GM21786 (cell line): ENCODE results near the gene STEAP4.
"Not testable (repeated sequence)": the region's sequence is repeated elsewhere in the genome, so short reads cannot be mapped to it uniquely, and the experiment has no call there.

Experiments used
- ATAC-seq: cut with Tn5 transposase; IDR thresholded peaks from one replicate; pipeline ENCODE4 v1.9.1; 2021; ENCODE audit not compliant: unreplicated experiment

The STEAP4 gene

DNA sequence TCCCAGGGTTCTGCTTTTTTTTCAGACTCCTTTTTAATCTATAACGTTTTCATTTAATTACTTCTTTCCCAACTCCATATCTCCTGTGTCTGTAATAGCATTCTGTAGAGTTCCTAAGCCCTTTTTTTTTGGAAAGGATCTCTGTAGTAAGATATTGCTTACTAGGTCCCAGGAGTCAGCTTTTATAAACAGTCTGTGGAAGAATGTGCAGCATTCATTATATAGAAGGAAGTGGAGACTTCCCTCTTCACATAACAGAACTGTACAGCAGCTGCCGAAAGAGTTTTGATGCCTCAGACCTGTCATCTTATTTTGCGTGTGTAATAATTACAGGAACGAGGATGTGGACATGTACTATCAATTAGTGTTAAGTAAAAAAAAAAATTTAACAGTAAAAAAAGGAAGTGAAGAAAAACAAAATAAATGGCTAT, 7.4 kb upstream of the STEAP4 start:
- ATAC-seq = no peak

DNA sequence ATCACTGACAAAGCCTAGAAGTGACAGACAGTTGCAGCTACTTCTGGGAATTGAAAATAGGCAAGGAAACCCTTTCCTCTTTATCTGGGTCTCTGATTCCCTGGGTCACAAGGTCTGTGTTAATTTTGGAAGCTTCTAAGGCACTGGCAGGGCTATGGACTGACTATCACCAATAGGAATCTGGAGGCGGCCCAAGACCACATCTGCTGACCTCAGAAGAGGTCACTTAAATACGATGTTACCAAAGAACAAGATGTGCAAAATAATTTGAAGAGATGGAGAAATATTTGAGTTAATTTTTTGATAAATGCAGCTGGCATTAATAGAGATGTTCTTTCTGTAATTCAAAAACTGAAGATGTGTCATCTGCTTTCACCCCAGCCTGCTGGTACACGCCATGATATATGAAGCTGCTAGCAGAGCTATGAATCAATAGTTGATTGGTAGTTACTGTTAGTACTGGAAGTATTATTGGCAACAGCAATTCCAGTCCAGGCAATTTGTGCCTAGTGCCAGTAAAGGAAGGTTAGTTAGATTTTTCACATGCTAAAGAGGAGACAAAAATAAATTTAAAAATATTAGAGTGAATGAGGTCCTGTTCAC, 5.5 kb upstream of the STEAP4 start:
- ATAC-seq = no peak

DNA sequence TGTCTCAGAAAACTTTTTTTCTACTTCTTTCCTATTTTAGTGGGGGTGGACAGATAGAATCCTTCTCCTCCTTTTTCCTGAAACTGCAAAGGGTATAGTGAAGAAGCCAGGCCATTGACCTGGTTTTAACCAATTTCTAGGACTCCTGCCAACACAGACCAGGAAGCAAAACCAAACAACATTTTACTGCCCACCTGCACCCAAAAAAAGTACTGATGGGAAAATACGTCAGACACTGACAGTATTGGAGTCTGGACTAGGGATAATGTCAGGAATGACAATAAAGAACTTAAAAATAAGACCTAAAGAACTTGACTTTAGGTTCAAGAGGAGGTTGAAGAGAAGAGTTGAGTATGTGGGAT, 5.0 kb upstream of the STEAP4 start:
- ATAC-seq = no peak

DNA sequence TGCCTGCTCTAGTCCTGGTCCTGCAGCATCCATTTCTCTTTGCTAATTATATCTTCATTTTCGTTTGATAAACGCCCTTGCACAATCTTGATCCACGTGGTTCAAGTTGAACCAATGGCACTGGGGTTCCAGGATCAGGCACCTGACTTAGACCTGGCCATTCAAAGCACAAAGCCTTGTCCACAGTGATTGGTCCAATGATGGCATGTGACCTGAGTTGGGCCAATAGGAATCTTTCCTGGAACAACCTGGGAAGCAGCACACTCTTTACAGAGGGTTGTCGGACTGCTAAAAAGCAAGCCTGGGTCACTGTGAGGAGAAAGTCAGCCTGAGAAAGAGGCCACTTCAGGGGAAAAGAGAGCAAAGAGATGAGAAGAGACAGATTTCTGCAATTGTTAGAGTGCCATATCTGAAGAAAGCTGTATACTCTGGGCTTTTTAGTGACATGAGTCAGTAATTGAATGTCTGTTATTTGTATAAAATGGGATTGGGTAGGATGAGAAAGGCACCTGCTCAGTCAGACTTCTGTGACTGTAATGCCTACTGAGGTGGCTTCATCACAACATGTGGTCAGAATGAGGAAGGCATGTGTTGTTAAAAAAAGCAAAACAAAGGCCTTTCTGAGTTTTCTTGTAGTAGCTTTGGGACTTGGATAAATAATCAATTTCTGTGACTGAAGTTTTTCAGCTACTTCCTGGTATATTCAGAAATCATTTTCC, 4.4 kb upstream of the STEAP4 start:
- no peak for ATAC-seq

DNA sequence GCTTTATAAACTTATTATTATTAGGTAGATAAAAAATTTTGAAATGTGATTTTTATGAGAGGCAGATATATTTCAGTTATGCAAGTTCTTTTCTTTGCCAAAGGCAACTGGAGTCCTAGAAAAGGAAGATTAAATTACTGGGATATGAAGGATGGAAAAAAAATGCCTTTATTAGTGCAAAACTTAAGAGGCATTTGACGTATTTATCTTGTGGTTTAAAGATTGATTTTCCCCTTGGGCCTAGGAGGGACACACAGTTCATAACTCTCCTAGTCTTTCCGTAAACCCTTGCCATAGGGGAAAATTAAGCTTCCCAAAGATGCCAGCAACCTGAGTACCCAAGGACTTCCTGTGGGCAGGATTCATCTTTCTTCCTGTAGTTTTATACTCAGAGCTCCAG, 3.1 kb upstream of the STEAP4 start:
- ATAC-seq = no peak

DNA sequence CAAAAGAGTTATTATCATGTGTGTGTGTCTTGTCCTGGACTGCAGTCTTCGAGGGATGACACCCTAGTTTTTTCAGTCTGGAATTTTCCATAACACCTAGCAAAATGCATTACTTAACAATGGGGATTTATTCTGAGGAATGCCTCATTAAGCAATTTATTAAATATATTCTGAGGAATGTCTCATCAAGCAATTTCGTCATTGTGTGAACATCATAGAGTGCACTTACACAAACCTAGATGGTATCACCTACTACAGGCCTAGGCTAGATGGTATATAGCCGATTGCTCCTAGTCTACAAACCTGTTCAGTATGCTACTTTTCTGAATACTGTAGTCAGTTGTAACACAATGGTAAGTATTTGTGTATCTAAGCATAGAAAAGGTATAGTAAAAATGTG, 1.1 kb upstream of the STEAP4 start:
- ATAC-seq = no peak

DNA sequence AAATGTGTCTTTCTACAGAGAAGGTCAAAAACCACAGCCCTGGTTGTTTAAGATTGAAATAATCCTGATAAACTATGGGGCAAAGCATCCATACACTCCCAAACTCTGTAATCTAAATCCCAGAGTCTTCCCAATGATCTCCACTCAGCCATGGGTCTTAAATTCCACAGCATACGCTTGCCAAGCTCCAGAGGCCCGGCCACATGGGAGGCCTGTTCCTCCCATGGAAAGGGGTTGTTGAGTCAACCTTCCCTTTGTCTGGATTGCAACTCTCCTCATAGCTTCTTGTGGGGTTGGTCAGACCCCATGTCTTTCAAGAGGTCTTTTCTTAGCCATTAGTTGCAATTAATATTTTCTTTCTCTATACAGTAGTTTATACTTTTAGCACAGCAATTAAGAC, 718 bp upstream of the STEAP4 start:
- no peak for ATAC-seq

DNA sequence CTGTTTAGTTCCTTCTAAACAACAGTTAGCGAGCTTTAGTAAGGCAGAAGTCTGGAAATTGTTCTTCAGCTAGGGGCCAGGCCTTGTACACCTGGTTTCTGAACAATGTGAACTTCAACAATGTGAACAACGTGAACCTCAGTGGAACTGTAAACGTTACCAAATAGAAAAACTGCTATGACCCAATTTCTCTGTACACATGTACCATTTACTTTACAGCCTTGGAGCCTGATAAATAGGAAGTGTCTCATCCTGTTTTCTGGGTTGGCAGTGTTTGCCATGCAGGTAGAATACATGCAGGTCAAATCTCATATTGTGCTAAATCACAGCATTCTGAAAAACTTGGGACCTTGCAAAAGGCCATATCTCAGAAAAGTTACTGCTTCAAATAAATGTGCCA, 1.6 kb downstream of the STEAP4 start:
- no peak for ATAC-seq

DNA sequence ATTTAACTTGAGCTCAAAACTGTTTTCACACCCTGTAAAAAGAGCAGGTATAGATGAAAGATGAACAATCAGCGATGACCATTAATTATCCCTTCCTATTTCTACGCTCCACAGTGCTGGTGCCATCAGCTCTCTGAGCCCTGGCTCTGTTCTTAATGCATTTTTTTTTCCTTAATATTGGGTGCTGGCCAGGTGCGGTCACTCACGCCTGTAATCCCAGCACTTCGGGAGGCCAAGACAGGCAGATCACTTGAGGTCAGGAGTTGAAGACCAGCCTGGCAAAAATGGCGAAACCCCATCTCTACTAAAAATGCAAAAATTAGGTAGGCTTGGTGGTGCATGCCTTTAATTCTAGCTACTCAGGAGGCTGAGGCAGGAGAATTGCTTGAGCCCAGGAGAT, 4.2 kb downstream of the STEAP4 start:
- ATAC-seq = no peak

DNA sequence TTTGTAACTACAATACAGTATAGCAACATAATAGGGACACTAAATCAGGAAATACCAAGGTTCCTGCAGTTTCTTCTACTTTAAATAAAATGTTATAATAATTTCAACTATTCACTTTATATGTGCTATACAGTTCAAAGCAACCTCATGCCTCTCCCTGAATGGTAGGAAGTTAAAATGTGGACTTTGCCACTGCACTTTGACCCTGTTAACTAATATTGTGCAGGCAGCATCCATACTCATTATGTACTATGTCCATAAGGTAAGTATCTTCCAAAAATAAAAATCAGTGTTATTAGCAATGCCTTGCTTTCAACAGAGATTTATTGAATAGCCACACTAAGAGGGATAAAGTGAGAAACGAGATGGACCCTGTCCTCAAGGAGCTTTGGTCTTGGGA, 4.8 kb downstream of the STEAP4 start:
- no peak for ATAC-seq

DNA sequence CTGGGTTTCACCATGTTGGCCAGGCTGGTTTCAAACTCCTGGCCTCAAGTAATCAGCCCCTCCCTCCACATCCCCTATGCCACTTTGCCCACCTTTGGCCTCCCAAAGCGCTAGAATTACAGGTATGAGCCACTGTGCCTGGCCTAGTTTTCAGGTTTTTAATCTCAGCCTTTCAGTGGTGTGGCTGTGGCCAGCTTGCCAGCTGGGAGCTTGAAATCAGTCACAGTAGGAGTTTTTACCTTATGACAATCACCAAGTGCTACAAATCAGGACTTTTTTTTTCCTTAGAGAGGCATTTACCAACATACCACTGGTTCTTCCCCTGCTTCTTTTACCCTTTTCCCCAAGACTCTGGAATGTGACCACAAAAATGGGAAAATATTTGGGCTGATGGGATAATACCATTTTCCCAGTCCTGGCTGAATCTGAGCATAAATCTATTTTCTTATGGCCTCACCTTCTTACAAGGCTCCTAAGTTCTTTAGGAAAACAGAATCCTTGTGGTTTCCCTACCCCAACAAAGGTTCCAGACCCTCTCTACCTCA, 6.2 kb downstream of the STEAP4 start:
- no peak for ATAC-seq

DNA sequence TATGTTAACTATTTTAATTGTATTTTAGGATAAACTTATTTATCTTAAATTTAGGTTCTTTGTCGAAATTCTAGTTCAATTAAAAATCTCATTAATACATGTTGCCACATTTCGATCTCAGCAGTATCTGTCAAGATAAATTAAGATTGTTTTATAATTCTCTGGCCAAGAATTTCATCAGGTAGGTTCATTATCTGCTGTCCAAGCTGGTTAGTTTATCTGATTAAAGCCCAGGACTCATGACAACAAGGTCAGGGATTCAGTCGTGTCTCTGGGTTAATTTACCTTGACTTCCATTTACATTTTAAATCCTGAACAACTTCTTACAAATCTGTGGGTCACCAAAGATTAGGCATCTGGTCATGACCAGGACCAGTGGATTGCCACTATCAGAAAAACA, 7.6 kb downstream of the STEAP4 start:
- no peak for ATAC-seq

DNA sequence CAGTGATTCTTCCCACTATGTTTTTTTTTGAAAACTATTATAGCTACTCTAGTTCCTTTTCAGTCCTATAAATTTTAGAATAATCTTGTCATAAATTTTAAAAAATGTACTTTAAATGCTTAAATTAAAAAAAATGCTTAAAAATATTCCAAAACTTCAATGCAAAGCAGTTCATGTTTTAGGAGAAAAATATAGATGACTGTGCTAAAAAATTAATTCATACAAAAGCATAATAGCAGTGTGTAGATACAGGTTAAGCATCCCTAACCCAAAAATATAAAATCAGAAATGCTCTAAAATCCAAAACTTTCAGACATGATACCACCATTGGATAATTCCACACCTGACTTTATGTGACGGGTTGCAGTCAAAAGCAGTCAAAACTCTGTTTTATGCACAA, 12.8 kb downstream of the STEAP4 start:
- ATAC-seq = no peak

DNA sequence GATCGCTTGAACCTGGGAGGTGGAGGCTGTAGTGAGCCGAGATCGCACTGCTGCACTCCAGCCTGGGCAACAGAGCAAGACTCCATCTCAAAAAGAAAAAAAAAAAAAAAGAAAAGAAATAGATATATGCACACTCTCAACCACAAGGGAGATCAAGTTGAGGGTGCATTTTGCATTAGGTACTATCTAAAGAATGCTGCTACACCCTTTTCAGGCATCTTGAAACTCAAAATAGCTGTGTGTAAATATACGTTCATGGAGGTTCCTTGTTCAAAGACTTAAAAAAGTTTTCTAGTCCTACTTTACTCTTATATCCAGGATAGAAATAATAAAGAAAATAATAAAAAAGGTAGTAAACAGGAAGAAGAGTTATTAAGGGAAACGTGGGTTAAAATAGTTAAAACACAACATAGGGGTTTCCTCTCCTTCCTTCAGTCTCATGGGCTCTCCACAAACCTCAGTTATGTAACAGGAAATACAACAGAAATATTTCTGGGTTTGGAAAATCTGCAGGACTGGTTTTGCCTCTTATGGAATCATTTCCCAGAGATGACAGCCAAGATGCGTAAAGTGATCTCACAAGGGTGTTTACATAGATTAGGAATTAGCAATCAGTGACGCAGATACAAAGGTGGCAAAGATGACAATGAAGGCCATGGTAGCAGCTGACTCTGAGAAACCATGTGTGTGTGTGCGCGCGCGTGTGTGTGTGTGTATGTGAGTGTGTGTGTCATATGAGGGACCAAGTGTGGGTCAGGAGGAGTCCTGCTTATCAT, 15.1 kb downstream of the STEAP4 start:
- no peak for ATAC-seq

DNA sequence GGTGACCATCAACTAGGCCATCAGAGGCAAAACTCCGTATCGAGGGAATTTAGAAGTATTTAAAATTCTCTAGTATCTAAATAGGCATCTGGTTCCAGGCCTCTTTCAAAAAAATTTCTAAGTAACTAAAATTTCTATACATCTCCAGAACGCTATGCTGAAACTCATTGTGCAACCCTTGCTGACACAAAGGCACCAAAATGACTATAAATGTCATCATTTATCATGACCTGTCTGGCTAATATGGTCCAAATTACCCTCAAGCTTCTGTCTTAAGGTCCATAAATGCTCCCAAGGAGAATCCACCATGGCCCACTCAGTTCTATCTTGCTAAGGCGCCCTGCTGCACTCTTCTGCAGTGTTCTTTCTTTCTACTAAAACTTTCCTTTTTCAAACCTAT, 16.2 kb downstream of the STEAP4 start:
- ATAC-seq = no peak

DNA sequence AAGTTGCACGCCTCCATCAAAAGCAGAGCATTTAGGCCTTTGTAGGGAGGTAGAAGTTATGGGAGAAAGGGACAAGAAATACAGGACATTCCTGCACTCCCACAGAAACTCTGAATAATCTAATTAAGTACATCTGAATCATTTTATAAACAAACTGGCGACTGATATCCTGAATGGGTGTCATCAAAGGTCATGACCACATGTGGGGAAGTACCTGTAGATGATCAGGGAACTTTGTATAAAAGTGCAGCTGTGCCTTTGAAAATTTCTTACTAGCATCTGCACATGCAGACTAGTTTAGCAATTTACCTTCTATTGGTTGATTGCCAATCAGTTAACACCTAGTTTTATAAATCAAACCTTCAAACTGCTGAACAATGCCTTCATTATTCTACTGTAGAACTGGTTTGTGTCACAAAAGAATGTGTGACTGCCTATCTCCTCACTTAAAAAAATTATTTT, 17.1 kb downstream of the STEAP4 start:
- ATAC-seq = no peak

DNA sequence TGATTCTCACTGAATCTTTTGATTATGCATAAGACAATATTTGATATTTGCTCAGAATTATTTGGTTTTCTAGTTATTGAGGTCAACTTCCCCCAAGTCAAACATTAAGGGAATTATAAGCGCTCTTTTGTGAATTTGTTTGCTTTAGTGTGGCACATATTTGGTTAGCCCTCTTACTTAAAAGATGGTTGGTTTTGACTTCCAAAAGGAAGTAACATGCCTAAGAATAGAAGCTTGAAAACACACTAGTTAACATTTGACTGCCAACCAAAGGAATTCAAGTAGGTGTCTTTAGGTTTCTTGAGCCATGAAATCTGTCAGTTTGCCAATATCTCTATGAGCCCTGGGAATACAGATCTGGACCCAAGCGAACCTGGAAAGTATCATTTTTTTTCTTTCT, 24.9 kb downstream of the STEAP4 start:
- no peak for ATAC-seq

DNA sequence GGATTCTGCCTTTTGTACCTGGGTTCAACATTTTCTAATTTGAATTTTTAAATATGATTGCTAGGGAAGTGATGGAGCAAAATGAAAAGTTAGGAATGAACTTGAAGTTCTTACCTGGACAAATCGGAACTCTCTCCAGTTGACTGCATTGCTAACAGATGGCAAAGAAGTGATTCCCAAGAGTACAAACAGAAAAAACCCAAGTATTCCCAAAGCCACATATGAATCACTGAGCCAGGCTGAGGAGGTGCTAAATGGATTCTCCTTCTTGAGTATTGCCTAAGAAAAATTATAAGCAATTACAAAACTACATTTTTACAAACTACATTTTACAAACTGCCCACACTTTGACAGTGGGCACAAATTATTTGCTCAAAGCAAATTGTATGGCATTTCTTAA, 25.9 kb downstream of the STEAP4 start:
- no peak for ATAC-seq

DNA sequence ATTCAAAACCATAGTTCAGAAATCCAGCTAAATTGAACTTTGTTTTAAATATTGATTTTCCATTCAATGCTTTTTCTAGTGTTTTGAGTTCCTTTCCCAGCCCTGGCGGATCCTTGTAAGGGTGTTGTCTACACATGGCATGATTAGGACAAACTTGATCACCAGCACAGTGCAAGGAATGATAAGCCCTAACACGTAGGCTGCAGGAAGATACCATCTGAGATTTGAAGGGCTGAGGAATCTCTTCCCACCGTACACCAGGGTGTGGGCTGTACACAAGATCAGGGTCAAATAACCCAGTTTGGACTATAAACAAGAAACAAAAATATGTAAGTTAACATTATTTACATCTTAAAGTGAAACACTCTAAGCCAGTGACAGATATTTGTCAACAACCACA, 27.4 kb downstream of the STEAP4 start:
- ATAC-seq = no peak

DNA sequence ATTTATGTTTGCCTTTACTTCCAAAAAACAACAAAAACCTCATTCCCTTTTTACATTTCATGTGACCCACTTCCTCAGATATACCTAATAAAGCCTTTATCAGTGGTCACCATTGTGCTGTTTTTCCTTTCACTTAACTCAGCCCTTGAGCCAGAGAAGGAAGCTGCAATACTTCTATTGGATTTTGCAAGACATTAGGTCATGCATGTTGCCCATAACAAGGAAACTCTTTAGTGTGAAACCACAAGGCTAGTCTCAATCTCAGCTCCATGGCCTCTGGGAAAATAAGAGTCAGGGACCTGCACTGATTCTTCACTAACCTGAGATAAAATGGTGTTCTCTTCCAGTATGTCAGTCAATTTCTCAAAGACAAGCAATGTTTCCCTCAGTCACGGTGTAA, 27.8 kb downstream of the STEAP4 start:
- ATAC-seq = no peak

DNA sequence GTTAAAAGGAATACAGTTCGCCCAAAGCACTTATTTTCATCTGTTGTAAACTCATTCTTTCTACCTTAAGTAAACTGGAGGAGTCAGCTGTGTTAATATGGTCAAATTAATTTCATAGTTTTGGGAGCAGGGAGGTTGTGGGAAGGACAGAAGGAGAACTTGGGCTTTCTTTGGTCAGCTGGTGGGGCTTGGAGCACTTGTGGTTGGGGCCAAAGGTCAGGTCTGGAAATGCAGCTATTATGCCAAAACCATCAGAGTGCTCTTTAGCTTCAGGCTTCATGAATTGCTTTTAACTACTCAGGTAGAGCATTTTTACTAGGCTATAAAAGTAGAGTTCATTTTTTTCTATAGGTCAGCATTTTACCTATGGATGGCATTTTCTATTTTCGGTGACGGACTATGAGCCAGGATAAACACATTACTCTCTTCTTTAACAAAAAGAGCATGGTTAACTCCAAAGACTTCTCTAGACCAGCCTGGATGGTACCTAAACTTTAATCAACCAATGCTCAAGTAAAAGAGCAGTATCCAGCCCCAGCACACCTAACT, 30.0 kb downstream of the STEAP4 start:
- ATAC-seq = no peak

DNA sequence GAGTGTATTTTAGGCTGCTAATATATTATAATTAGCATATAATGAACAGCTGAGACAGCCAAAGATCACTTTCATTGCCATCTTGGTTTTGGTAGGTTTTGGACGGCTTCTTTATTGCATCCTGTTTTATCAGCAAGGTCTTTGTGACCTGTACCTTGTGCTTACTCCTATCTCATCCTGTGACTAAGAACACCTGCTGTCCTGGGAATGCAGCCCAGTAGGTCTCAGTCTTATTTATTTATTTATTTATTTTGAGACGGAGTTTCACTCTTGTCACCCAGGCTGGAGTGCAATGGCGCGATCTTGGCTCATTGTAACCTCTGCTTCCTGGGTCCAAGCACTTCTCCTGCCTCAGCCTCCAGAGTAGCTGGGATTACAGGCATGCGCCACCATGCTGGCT, 31.8 kb downstream of the STEAP4 start:
- ATAC-seq = not testable (repeated sequence)
